ENCODE results near the gene CCDC17. TPM values are rescaled to one million over a fixed set of nuclear protein-coding genes. Genes with fewer than 3 reads are reported as not detected.
"Not testable (repeated sequence)": the region's sequence is repeated elsewhere in the genome, so short reads cannot be mapped to it uniquely, and the experiment has no call there.

The CCDC17 gene
- total and polyA plus RNA-seq, 2 experiments from 2014 or later = 0.73 to 1.4 TPM

- H3K4me1 ChIP-seq (ENCODE audit: insufficient read depth) = no peaks in the 10 kb centered on the region
- no peaks in the 10 kb centered on the region for H3K36me3 ChIP-seq (replicated peaks; ENCODE audit: insufficient read depth, low read depth)
- no peak for TF ChIP-seq EZH2phosphoT487 (IDR thresholded peaks at IDR 0.05; ENCODE audit: low read depth, severe bottlenecking, unreplicated experiment)
- no peak for TF ChIP-seq EZH2 (IDR thresholded peaks at IDR 0.05; ENCODE audit: borderline replicate concordance)
- no peak for TF ChIP-seq CTCF (IDR thresholded peaks at IDR 0.05; ENCODE audit: poor library complexity)
- H3K27ac ChIP-seq = no peak overlapping the region
- H3K27me3 ChIP-seq = no peaks in the 10 kb centered on the region
- H4K20me1 ChIP-seq (ENCODE audit: insufficient read depth, poor library complexity, severe bottlenecking) = no peaks in the 10 kb centered on the region
- H2AFZ ChIP-seq = no peak overlapping the region
- peaks cover 9% of the 10 kb centered on the region for H3K79me2 ChIP-seq
- 97% methylated on average over 5 of the region's 5 CpGs for WGBS (ENCODE audit: low lambda C conversion rate, missing lambda C conversion rate)
- no peak for DNase-seq (ENCODE audit: low spot score)
- H3K4me2 ChIP-seq = no peak overlapping the region
- H3K4me3 ChIP-seq = no peak overlapping the region
- no peaks in the 10 kb centered on the region for H3K9me2 ChIP-seq (replicated peaks; ENCODE audit: insufficient read depth)
- no peaks in the 10 kb centered on the region for H3K9me3 ChIP-seq (ENCODE audit: low read depth)
These were observed 15.4 kb downstream of the CCDC17 start for GRCh38 chr1:45608175-45609156.

GRCh38 chr1:45607404-45608074 is 16.3 kb downstream of the CCDC17 start:
- Histone ChIP-seq H3K36me3 (replicated peaks; ENCODE audit: insufficient read depth, low read depth) (no peaks in the 10 kb centered on the region), H3K4me1 (ENCODE audit: insufficient read depth) (no peaks in the 10 kb centered on the region), H4K20me1 (ENCODE audit: insufficient read depth, poor library complexity, severe bottlenecking) (no peaks in the 10 kb centered on the region), H3K9me3 (ENCODE audit: low read depth) (no peaks in the 10 kb centered on the region), H3K79me2 (peaks cover 17% of the 10 kb centered on the region), H3K27me3 (no peaks in the 10 kb centered on the region), H3K4me2 (no peak overlapping the region), H2AFZ (no peak overlapping the region), H3K9me2 (replicated peaks; ENCODE audit: insufficient read depth) (no peaks in the 10 kb centered on the region), H3K27ac (no peak overlapping the region), H3K4me3 (no peak overlapping the region)
- TF ChIP-seq EZH2phosphoT487 (IDR thresholded peaks at IDR 0.05; ENCODE audit: low read depth, severe bottlenecking, unreplicated experiment) = no peak
- TF ChIP-seq CTCF (IDR thresholded peaks at IDR 0.05; ENCODE audit: poor library complexity) = no peak
- TF ChIP-seq EZH2 (IDR thresholded peaks at IDR 0.05; ENCODE audit: borderline replicate concordance) = no peak
- 77% methylated on average over 6 of the region's 6 CpGs for WGBS (ENCODE audit: low lambda C conversion rate, missing lambda C conversion rate)
- DNase-seq (ENCODE audit: low spot score) = no peak

GRCh38 chr1:45604239-45604638 is 19.6 kb downstream of the CCDC17 start:
- no peaks in the 10 kb centered on the region for H3K9me3 ChIP-seq (ENCODE audit: low read depth)
- H3K36me3 ChIP-seq (replicated peaks; ENCODE audit: insufficient read depth, low read depth) = no peaks in the 10 kb centered on the region
- H3K27me3 ChIP-seq = no peaks in the 10 kb centered on the region
- H4K20me1 ChIP-seq (ENCODE audit: insufficient read depth, poor library complexity, severe bottlenecking) = no peaks in the 10 kb centered on the region
- no peaks in the 10 kb centered on the region for H3K9me2 ChIP-seq (replicated peaks; ENCODE audit: insufficient read depth)
- no peaks in the 10 kb centered on the region for H3K4me1 ChIP-seq (ENCODE audit: insufficient read depth)
- no peak overlapping the region for H3K4me2 ChIP-seq
- WGBS (ENCODE audit: low lambda C conversion rate, missing lambda C conversion rate) = 93% methylated on average over 2 of the region's 2 CpGs
- no peak overlapping the region for H3K27ac ChIP-seq
- no peak for TF ChIP-seq CTCF (IDR thresholded peaks at IDR 0.05; ENCODE audit: poor library complexity)
- TF ChIP-seq EZH2phosphoT487 (IDR thresholded peaks at IDR 0.05; ENCODE audit: low read depth, severe bottlenecking, unreplicated experiment) = no peak
- TF ChIP-seq EZH2 (IDR thresholded peaks at IDR 0.05; ENCODE audit: borderline replicate concordance) = no peak
- H3K4me3 ChIP-seq = no peak overlapping the region
- peaks cover 41% of the 10 kb centered on the region for H3K79me2 ChIP-seq
- DNase-seq (ENCODE audit: low spot score) = no peak
- H2AFZ ChIP-seq = no peak overlapping the region

- H3K36me3 ChIP-seq (replicated peaks; ENCODE audit: insufficient read depth, low read depth); H3K9me3 ChIP-seq (ENCODE audit: low read depth); H3K27me3 ChIP-seq; H2AFZ ChIP-seq; H3K4me3 ChIP-seq; H3K4me1 ChIP-seq (ENCODE audit: insufficient read depth); H3K4me2 ChIP-seq; H3K9me2 ChIP-seq (replicated peaks; ENCODE audit: insufficient read depth); H4K20me1 ChIP-seq (ENCODE audit: insufficient read depth, poor library complexity, severe bottlenecking); H3K27ac ChIP-seq; DNase-seq (ENCODE audit: low spot score): not testable (repeated sequence)
- WGBS (ENCODE audit: low lambda C conversion rate, missing lambda C conversion rate) = 97% methylated on average over 7 of the region's 8 CpGs
- peaks cover 74% of the 10 kb centered on the region for H3K79me2 ChIP-seq
These were observed 27.1 kb downstream of the CCDC17 start for GRCh38 chr1:45596765-45597164.

Measured in hepatocyte (in vitro differentiated cells).